HCT116 (cell line): ENCODE results near the gene NUMA1. TPM values are rescaled to one million over a fixed set of nuclear protein-coding genes. Genes with fewer than 3 reads are reported as not detected.

ENCODE experiments used
- ATAC-seq: fragments of 200-7000 bp; cut with Tn5 transposase; 2 replicates; pipeline ENCODE4 v1.9.1; 2020; ENCODE audit warnings: mild to moderate bottlenecking, moderate library complexity
- BruUV-seq: library from RNA; stranded (reverse); fragments of 400-500 nt; replicated peaks from 2 replicates; lab custom pipeline; 2021; lab: Mats Ljungman, UMichigan
- CTCF ChIA-PET: fragments of 300-600 bp; sonication (Branson Sonifier 250); formaldehyde crosslinking; loops from one replicate; lab custom pipeline; 2021; ENCODE audit warnings: antibody characterized with exemption; lab: Charles Lee
- POLR2A ChIA-PET: fragments of 300-600, 350-600 bp; sonication (Branson Sonifier 250); formaldehyde crosslinking; loops from one replicate; lab custom pipeline; 2021; ENCODE audit warnings: antibody characterized with exemption; lab: Charles Lee
- RAD21 ChIA-PET, 2 experiments: fragments of 300-600 bp; sonication (Branson Sonifier 250); formaldehyde crosslinking; loops; one replicate each; lab custom pipeline; 2023; ENCODE audit warnings: low total read pairs in 2 of 2; ENCODE audit not compliant: uncharacterized antibody in 2 of 2, unreplicated experiment in 2 of 2, low non-redundant PET in 1 of 2; lab: Charles Lee
- DNase-seq: peaks from one replicate; pipeline ENCODE4 v3.0.0-alpha.2; 2010; ENCODE audit warnings: low read depth, low spot score
- H2AFZ ChIP-seq: fragments of 200-600 bp; shearing (Covaris generic), sonication (generic); 2 replicates; pipeline ENCODE4 v1.6.1; 2017; ENCODE audit warnings: low read depth, mixed run types, mixed read lengths, antibody characterized with exemption, low read length; ENCODE audit not compliant: poor library complexity, severe bottlenecking
- H3K27ac ChIP-seq: 2 replicates; pipeline ENCODE4 v1.5.1; 2012; ENCODE audit warnings: low read depth, low read length
- H3K27me3 ChIP-seq: fragments of 200-600 bp; sonication (generic); 2 replicates; pipeline ENCODE4 v1.6.1; 2016; ENCODE audit warnings: mixed run types, low read length, mixed read lengths; ENCODE audit not compliant: insufficient read depth
- H3K36me3 ChIP-seq, 2 experiments: fragments of 200-500 bp in 1 of 2; fragments of 200-600 bp in 1 of 2; sonication (Bioruptor generic) in 1 of 2; sonication (generic) in 1 of 2; 2 replicates each; pipeline versions ENCODE4 v1.5.1 to v1.6.1; 2014 to 2016; ENCODE audit warnings: low read length in 2 of 2, inconsistent platforms in 1 of 2, mixed read lengths in 1 of 2, mixed run types in 1 of 2; ENCODE audit not compliant: insufficient read depth in 2 of 2, control insufficient read depth in 1 of 2
- H3K4me1 ChIP-seq, 2 experiments: fragments of 200-600 bp in 1 of 2; sonication (generic) in 1 of 2; 2 replicates each; pipeline versions ENCODE4 v1.5.1 to v1.6.1; 2012 to 2017; ENCODE audit warnings: low read length in 2 of 2, inconsistent platforms in 1 of 2, mild to moderate bottlenecking in 1 of 2, mixed read lengths in 1 of 2, mixed run types in 1 of 2, moderate library complexity in 1 of 2; ENCODE audit not compliant: insufficient read depth in 2 of 2, control insufficient read depth in 1 of 2
- H3K4me2 ChIP-seq: fragments of 200-600 bp; sonication (generic); 2 replicates; pipeline ENCODE4 v1.6.1; 2017; ENCODE audit warnings: mixed run types, low read length, mixed read lengths
- H3K4me3 ChIP-seq, 2 experiments: fragments of 200-600 bp in 1 of 2; sonication (generic) in 1 of 2; replicated peaks in 1 of 2; 2 replicates each; pipeline ENCODE4 v1.5.1; 2011 to 2016; ENCODE audit warnings: low read length in 2 of 2, control low read depth in 1 of 2, low read depth in 1 of 2, mild to moderate bottlenecking in 1 of 2, mixed read lengths in 1 of 2, mixed run types in 1 of 2
- H3K79me2 ChIP-seq: fragments of 200-600 bp; sonication (generic); 2 replicates; pipeline ENCODE4 v1.6.1; 2017; ENCODE audit warnings: mild to moderate bottlenecking, mixed run types, low read length, moderate library complexity, mixed read lengths; ENCODE audit not compliant: insufficient read depth
- H3K9ac ChIP-seq: fragments of 200-600 bp; sonication (generic); 2 replicates; pipeline ENCODE4 v1.6.1; 2016; ENCODE audit warnings: low read length, mixed read lengths
- H3K9me2 ChIP-seq: fragments of 200-600 bp; sonication (generic), shearing (Covaris generic); 2 replicates; pipeline ENCODE4 v1.6.1; 2017; ENCODE audit warnings: mixed run types, mild to moderate bottlenecking, moderate library complexity; ENCODE audit not compliant: insufficient read depth
- H3K9me3 ChIP-seq, 2 experiments: fragments of 200-500 bp in 1 of 2; fragments of 200-600 bp in 1 of 2; sonication (Bioruptor generic) in 1 of 2; sonication (generic) in 1 of 2; 2 replicates each; pipeline ENCODE4 v1.6.1; 2014 to 2017; ENCODE audit warnings: low read length in 2 of 2, mixed read lengths in 2 of 2, inconsistent platforms in 1 of 2, low read depth in 1 of 2, mild to moderate bottlenecking in 1 of 2, mixed run types in 1 of 2, moderate library complexity in 1 of 2; ENCODE audit not compliant: control insufficient read depth in 1 of 2, insufficient read depth in 1 of 2
- H4K20me1 ChIP-seq: fragments of 200-600 bp; sonication (generic), shearing (Covaris generic); 2 replicates; pipeline ENCODE4 v1.6.1; 2017; ENCODE audit warnings: mixed run types, mild to moderate bottlenecking, moderate library complexity; ENCODE audit not compliant: insufficient read depth
- CEBPB ChIP-seq: IDR thresholded peaks from 2 replicates; pipeline ENCODE4 v1.6.1; 2012; ENCODE audit warnings: low read depth
- ELF1 ChIP-seq: IDR thresholded peaks from 2 replicates; pipeline ENCODE4 v1.6.1; 2012; ENCODE audit warnings: low read depth, borderline replicate concordance
- EZH2 ChIP-seq: fragments of 200-600 bp; sonication (generic); IDR thresholded peaks from 2 replicates; pipeline ENCODE4 v1.6.1; 2017; ENCODE audit warnings: antibody characterized with exemption, mixed run types
- FOSL1 ChIP-seq: IDR thresholded peaks from 2 replicates; pipeline ENCODE4 v1.6.1; 2012; ENCODE audit warnings: low read depth
- JUND ChIP-seq: IDR thresholded peaks from 2 replicates; pipeline ENCODE4 v1.6.1; 2012
- RAD21 ChIP-seq: IDR thresholded peaks from 2 replicates; pipeline ENCODE4 v1.6.1; 2012; ENCODE audit warnings: low read depth, mild to moderate bottlenecking
- SIN3A ChIP-seq: IDR thresholded peaks from 2 replicates; pipeline ENCODE4 v1.6.1; 2012; ENCODE audit warnings: low read depth
- SRF ChIP-seq: IDR thresholded peaks from 2 replicates; pipeline ENCODE4 v1.6.1; 2012; ENCODE audit warnings: low read depth
- TCF7L2 ChIP-seq: IDR thresholded peaks from 2 replicates; pipeline ENCODE4 v1.7.0; 2011; ENCODE audit warnings: borderline replicate concordance, inconsistent platforms; ENCODE audit not compliant: insufficient read depth, insufficient read length; ENCODE audit errors: extremely low read depth
- YY1 ChIP-seq: IDR thresholded peaks from 2 replicates; pipeline ENCODE4 v1.6.1; 2011; ENCODE audit warnings: low read length, low read depth, moderate library complexity, mild to moderate bottlenecking; ENCODE audit not compliant: insufficient replicate concordance; ENCODE audit errors: extremely low read depth
- intact Hi-C: fragments of 100-400 bp; cut with micrococcal nuclease; formaldehyde crosslinking; loops from 2 replicates; pipeline ENCODE4 v1.10.0; 2022
- total RNA-seq: library from RNA; stranded (reverse); gene quantifications from one replicate; pipeline ENCODE4 v1.2.1, GENCODE V29; 2021; ENCODE audit not compliant: unreplicated experiment
- TF ChIP-seq, protein P1 (sequence below): IDR thresholded peaks from 2 replicates; pipeline ENCODE4 v1.6.1; 2012; ENCODE audit warnings: low read depth
- TF ChIP-seq, protein P2 (sequence below), 3 experiments: fragments of 200-600 bp in 1 of 3; sonication (generic) in 1 of 3; IDR thresholded peaks in 2 of 3; conservative IDR thresholded peaks in 1 of 3; 2 replicates each; pipeline ENCODE4 v1.5.1; 2012 to 2017; ENCODE audit warnings: low read depth in 2 of 3, low read length in 2 of 3, antibody characterized with exemption in 1 of 3, borderline replicate concordance in 1 of 3, control low read depth in 1 of 3, mild to moderate bottlenecking in 1 of 3, mixed read lengths in 1 of 3, mixed run types in 1 of 3, moderate library complexity in 1 of 3; ENCODE audit not compliant: insufficient read depth in 1 of 3
- TF ChIP-seq, protein P3 (sequence below): IDR thresholded peaks from 2 replicates; pipeline ENCODE4 v1.6.1; 2012
- TF ChIP-seq, protein P4 (sequence below): IDR thresholded peaks from 2 replicates; pipeline ENCODE4 v1.6.1; 2012

Gene NUMA1
- total RNA-seq, 1 experiment from 2014 or later, result 133 TPM

DNA sequence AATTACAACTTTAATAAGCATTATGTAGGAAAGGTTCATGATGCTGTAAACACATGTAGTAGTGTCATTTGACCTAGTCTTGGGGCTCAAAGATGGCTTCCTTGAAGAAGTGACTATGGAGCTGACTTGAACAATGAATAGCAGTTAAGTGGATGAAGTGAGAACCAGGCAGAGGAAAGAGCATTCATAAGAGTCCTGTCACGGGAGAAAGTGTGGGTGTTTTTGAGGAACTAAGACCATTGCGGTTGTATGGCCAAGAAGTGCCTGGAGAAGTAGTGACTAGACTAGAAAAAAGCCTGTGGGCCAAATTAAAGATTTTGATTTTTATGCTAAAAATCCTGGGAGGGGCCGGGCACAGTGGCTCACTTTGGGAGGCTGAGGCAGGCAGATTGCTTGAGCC is 88.8 kb downstream of the NUMA1 start (continued):
- TF ChIP-seq, protein P1, sequence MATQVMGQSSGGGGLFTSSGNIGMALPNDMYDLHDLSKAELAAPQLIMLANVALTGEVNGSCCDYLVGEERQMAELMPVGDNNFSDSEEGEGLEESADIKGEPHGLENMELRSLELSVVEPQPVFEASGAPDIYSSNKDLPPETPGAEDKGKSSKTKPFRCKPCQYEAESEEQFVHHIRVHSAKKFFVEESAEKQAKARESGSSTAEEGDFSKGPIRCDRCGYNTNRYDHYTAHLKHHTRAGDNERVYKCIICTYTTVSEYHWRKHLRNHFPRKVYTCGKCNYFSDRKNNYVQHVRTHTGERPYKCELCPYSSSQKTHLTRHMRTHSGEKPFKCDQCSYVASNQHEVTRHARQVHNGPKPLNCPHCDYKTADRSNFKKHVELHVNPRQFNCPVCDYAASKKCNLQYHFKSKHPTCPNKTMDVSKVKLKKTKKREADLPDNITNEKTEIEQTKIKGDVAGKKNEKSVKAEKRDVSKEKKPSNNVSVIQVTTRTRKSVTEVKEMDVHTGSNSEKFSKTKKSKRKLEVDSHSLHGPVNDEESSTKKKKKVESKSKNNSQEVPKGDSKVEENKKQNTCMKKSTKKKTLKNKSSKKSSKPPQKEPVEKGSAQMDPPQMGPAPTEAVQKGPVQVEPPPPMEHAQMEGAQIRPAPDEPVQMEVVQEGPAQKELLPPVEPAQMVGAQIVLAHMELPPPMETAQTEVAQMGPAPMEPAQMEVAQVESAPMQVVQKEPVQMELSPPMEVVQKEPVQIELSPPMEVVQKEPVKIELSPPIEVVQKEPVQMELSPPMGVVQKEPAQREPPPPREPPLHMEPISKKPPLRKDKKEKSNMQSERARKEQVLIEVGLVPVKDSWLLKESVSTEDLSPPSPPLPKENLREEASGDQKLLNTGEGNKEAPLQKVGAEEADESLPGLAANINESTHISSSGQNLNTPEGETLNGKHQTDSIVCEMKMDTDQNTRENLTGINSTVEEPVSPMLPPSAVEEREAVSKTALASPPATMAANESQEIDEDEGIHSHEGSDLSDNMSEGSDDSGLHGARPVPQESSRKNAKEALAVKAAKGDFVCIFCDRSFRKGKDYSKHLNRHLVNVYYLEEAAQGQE, result no peak
- TF ChIP-seq YY1 (no peak), FOSL1 (no peak)

DNA sequence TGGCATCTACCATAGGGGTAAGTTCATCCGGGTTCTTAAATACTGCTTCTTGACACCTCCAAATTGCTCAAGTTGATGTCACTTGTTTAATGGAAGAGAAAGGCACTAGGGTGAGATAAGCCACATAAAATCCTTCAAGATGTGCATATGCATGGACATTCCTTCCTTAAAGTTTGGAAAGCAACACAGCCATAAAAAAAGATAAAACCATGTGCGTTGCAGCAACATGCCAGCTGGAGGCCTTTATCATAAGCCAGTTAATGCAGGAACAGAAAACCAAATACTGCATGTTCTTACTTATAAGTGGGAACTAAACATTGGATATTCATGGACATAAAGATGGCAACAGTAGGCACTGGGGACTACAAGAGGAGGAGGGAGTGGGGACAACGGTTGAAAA is 89.6 kb downstream of the NUMA1 start:
- H3K9me3 ChIP-seq, result no peaks in the 10 kb centered on the region
- TF ChIP-seq CEBPB (no peak), JUND (no peak), TCF7L2 (no peak), EZH2 (no peak), RAD21 (no peak), SRF (no peak), SIN3A (no peak), FOSL1 (no peak), ELF1 (no peak)
- TF ChIP-seq, protein P2, sequence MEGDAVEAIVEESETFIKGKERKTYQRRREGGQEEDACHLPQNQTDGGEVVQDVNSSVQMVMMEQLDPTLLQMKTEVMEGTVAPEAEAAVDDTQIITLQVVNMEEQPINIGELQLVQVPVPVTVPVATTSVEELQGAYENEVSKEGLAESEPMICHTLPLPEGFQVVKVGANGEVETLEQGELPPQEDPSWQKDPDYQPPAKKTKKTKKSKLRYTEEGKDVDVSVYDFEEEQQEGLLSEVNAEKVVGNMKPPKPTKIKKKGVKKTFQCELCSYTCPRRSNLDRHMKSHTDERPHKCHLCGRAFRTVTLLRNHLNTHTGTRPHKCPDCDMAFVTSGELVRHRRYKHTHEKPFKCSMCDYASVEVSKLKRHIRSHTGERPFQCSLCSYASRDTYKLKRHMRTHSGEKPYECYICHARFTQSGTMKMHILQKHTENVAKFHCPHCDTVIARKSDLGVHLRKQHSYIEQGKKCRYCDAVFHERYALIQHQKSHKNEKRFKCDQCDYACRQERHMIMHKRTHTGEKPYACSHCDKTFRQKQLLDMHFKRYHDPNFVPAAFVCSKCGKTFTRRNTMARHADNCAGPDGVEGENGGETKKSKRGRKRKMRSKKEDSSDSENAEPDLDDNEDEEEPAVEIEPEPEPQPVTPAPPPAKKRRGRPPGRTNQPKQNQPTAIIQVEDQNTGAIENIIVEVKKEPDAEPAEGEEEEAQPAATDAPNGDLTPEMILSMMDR (IDR thresholded peaks at IDR 0.05 in 2 of 3, conservative IDR thresholded peaks at IDR 0.05 in 1 of 3; ENCODE audit: borderline replicate concordance in 1 of 3, insufficient read depth in 1 of 3, low read depth in 2 of 3, low read length in 2 of 3), result no peak
- TF ChIP-seq, protein P3, sequence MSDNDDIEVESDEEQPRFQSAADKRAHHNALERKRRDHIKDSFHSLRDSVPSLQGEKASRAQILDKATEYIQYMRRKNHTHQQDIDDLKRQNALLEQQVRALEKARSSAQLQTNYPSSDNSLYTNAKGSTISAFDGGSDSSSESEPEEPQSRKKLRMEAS, result no peak
- TF ChIP-seq, protein P4, sequence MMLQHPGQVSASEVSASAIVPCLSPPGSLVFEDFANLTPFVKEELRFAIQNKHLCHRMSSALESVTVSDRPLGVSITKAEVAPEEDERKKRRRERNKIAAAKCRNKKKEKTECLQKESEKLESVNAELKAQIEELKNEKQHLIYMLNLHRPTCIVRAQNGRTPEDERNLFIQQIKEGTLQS, result no peak
- TF ChIP-seq, protein P1, result no peak
- H3K9ac ChIP-seq, result no peak overlapping the region
- ATAC-seq (no peak), DNase-seq (no peak)
- no TSS peak for BruUV-seq
- no peaks in the 10 kb centered on the region for H3K9me2 ChIP-seq
- no peak overlapping the region for H2AFZ ChIP-seq
- no peaks in the 10 kb centered on the region for H4K20me1 ChIP-seq
- H3K36me3 ChIP-seq, result peaks cover 0 to 8% of the 10 kb centered on the region in 2 experiments; a peak in 1 of 4 replicates
- ChIA-PET POLR2A (no interaction called here), RAD21 (no interaction called here), CTCF (no interaction called here)
- H3K4me2 ChIP-seq, result no peak overlapping the region
- H3K4me1 ChIP-seq, result no peaks in the 10 kb centered on the region
- no peaks in the 10 kb centered on the region for H3K27me3 ChIP-seq
- no peak overlapping the region for H3K27ac ChIP-seq
- no peaks in the 10 kb centered on the region; the same call in 1 of the 2 replicates for H3K79me2 ChIP-seq
- intact Hi-C loops, result no loop called here
- H3K4me3 ChIP-seq, result no peak overlapping the region
